HEK293T (cell line): ENCODE results near the gene GNAL.

Source experiments
- ARNT ChIP-seq: fragments of 450-650 bp; IDR thresholded peaks from 2 replicates; pipeline ENCODE4 v1.6.1; 2017; ENCODE audit warnings: mild to moderate bottlenecking
- BHLHE40 ChIP-seq: fragments of 450-650 bp; IDR thresholded peaks from 2 replicates; pipeline ENCODE4 v1.6.1; 2016; ENCODE audit warnings: mild to moderate bottlenecking, moderate library complexity, borderline replicate concordance
- CTBP1 ChIP-seq: fragments of 450-650 bp; IDR thresholded peaks from 2 replicates; pipeline ENCODE4 v1.6.1; 2016; ENCODE audit warnings: borderline replicate concordance
- ELF4 ChIP-seq: fragments of 450-650 bp; IDR thresholded peaks from 2 replicates; pipeline ENCODE4 v1.6.1; 2017; ENCODE audit warnings: antibody characterized with exemption
- FOXA1 ChIP-seq: fragments of 450-650 bp; IDR thresholded peaks from 2 replicates; pipeline ENCODE4 v1.6.1; 2016; ENCODE audit warnings: mild to moderate bottlenecking
- FOXK2 ChIP-seq: fragments of 450-650 bp; IDR thresholded peaks from 2 replicates; pipeline ENCODE4 v1.6.1; 2016; ENCODE audit warnings: mild to moderate bottlenecking
- HDGF ChIP-seq: fragments of 450-650 bp; IDR thresholded peaks from 2 replicates; pipeline ENCODE4 v1.6.1; 2017; ENCODE audit warnings: antibody characterized with exemption, borderline replicate concordance
- PKNOX1 ChIP-seq: fragments of 450-650 bp; IDR thresholded peaks from 2 replicates; pipeline ENCODE4 v1.6.1; 2016
- SP1 ChIP-seq: fragments of 450-650 bp; IDR thresholded peaks from 2 replicates; pipeline ENCODE4 v1.6.1; 2017
- TARDBP ChIP-seq: fragments of 450-650 bp; IDR thresholded peaks from 2 replicates; pipeline ENCODE4 v1.6.1; 2016

DNA sequence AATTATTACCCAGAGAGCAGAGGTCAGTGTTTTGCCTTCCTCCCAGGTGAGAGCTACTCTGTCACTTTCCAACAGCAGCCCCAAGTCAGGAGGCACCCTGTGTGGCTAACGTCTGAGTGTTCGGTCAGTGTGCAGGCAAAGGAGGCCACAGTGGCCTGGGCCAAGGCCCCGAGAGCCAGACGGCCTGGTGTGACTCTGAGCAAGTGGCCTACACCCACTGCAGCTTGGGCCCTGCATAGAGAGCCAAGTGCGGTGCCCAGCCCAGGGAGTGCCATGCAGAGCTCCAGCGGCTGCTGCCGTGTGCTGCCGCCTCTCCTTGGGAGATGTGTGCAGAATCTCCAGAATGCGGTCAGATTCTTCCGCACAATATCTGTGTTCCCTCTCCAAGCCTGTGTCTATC is 70.4 kb downstream of the GNAL start:
- TF ChIP-seq SP1, result no peak
- TF ChIP-seq ARNT, result no peak
- TF ChIP-seq BHLHE40, result no peak
- no peak for TF ChIP-seq PKNOX1
- no peak for TF ChIP-seq ELF4
- TF ChIP-seq CTBP1, result no peak
- TF ChIP-seq FOXA1, result no peak
- TF ChIP-seq HDGF, result no peak
- no peak for TF ChIP-seq FOXK2
- no peak for TF ChIP-seq TARDBP
